DOHH2 (cell line): ENCODE data around the gene SEM1.
"Not testable (repeated sequence)": the region's sequence is repeated elsewhere in the genome, so short reads cannot be mapped to it uniquely, and the experiment has no call there.

Source experiments
- H3F3A ChIP-seq: fragments of 200-600 bp; sonication (generic), shearing (Covaris generic); 2 replicates; pipeline ENCODE4 v1.6.0; 2016; ENCODE audit warnings: antibody characterized with exemption, mild to moderate bottlenecking; ENCODE audit not compliant: control insufficient read depth, insufficient read depth
- H3K27ac ChIP-seq: fragments of 200-600 bp; sonication (generic); 2 replicates; pipeline ENCODE4 v1.5.1; 2014; ENCODE audit warnings: low read depth, mild to moderate bottlenecking, low read length, moderate library complexity
- H3K27me3 ChIP-seq: fragments of 200-600 bp; sonication (generic); 2 replicates; pipeline ENCODE4 v1.6.1; 2014; ENCODE audit warnings: mild to moderate bottlenecking, low read length, mixed read lengths; ENCODE audit not compliant: control insufficient read depth
- H3K36me3 ChIP-seq: fragments of 200-600 bp; sonication (generic); 2 replicates; pipeline ENCODE4 v1.6.1; 2014; ENCODE audit warnings: mild to moderate bottlenecking, low read length, moderate library complexity, mixed read lengths; ENCODE audit not compliant: control insufficient read depth
- H3K4me1 ChIP-seq: fragments of 200-600 bp; sonication (generic); 2 replicates; pipeline ENCODE4 v1.6.1; 2014; ENCODE audit warnings: mild to moderate bottlenecking, low read length, mixed read lengths; ENCODE audit not compliant: control insufficient read depth
- H3K4me2 ChIP-seq: fragments of 200-600 bp; sonication (generic); 2 replicates; pipeline ENCODE4 v1.6.0; 2014; ENCODE audit warnings: mild to moderate bottlenecking, low read length, moderate library complexity
- H3K4me3 ChIP-seq: fragments of 200-600 bp; sonication (generic); 2 replicates; pipeline ENCODE4 v1.5.1; 2014; ENCODE audit warnings: mild to moderate bottlenecking, low read length, mixed read lengths
- H3K79me2 ChIP-seq: fragments of 200-600 bp; sonication (generic); 2 replicates; pipeline ENCODE4 v1.6.1; 2014; ENCODE audit warnings: mild to moderate bottlenecking, low read length, mixed read lengths; ENCODE audit not compliant: control insufficient read depth
- H3K9me2 ChIP-seq: fragments of 200-600 bp; sonication (generic); replicated peaks from 2 replicates; pipeline ENCODE4 v1.6.1; 2014; ENCODE audit warnings: mild to moderate bottlenecking, low read length, mixed read lengths; ENCODE audit not compliant: control insufficient read depth
- H3K9me3 ChIP-seq: fragments of 200-600 bp; sonication (generic); 2 replicates; pipeline ENCODE4 v1.6.1; 2014; ENCODE audit warnings: antibody characterized with exemption, low read length, mixed read lengths; ENCODE audit not compliant: control insufficient read depth, insufficient read depth
- H4K20me1 ChIP-seq: fragments of 200-600 bp; sonication (generic); 2 replicates; pipeline ENCODE4 v1.6.0; 2014; ENCODE audit warnings: low read depth, mild to moderate bottlenecking, antibody characterized with exemption, low read length, moderate library complexity; ENCODE audit not compliant: control insufficient read depth, insufficient read depth
- CTCF ChIP-seq: fragments of 200-600 bp; sonication (generic); IDR thresholded peaks from one replicate; pipeline ENCODE4 v1.5.1; 2014; ENCODE audit warnings: antibody characterized with exemption, mild to moderate bottlenecking, low read depth, low read length; ENCODE audit not compliant: poor library complexity, severe bottlenecking
- EZH2phosphoT487 ChIP-seq: fragments of 200-600 bp; sonication (generic); IDR thresholded peaks from 2 replicates; pipeline ENCODE4 v1.6.1; 2017; ENCODE audit warnings: borderline replicate concordance, mild to moderate bottlenecking, antibody characterized with exemption, low read length, moderate library complexity, mixed read lengths

SEM1 gene

GRCh38 chr7:96709381-96710228 is at the start of gene SEM1:
Gene SEM1 (minus strand): TSS chr7:96709846. CDS start chr7:96709763, 83 bp downstream.
- Histone ChIP-seq H3K4me3 (peak within 1 kb of the TSS; percentile 90), H3K36me3 (peaks cover 27% of the 10 kb centered on the region), H3K9me3 (peaks cover 25% of the 10 kb centered on the region), H3K79me2 (peaks cover 49% of the 10 kb centered on the region), H3K27me3 (no peaks in the 10 kb centered on the region), H3K27ac (peak within 1 kb of the TSS; percentile 56), H3K4me1 (peaks cover 17% of the 10 kb centered on the region), H3F3A (no peaks in the 10 kb centered on the region), H3K4me2 (peak within 1 kb of the TSS; percentile 66), H3K9me2 (no peaks in the 10 kb centered on the region), H4K20me1 (peaks cover 6% of the 10 kb centered on the region; the same call in 1 of the 2 replicates)
- TF ChIP-seq EZH2phosphoT487 = no peak
- TF ChIP-seq CTCF = no peak

- not testable (repeated sequence) for H3K36me3 ChIP-seq, H3K9me2 ChIP-seq, H3K4me1 ChIP-seq, H3K27me3 ChIP-seq, H3K9me3 ChIP-seq, H3K79me2 ChIP-seq, H4K20me1 ChIP-seq, H3K4me2 ChIP-seq, H3K27ac ChIP-seq, H3F3A ChIP-seq, H3K4me3 ChIP-seq
Measured at GRCh38 chr7:96757880-96758279, 48.2 kb upstream of the SEM1 start.

- H3K4me2 ChIP-seq = no peak overlapping the region
- no peaks in the 10 kb centered on the region for H3K27me3 ChIP-seq
- TF ChIP-seq CTCF (no peak), EZH2phosphoT487 (no peak)
- no peaks in the 10 kb centered on the region for H3K79me2 ChIP-seq
- no peaks in the 10 kb centered on the region for H3K9me3 ChIP-seq
- no peaks in the 10 kb centered on the region for H3K4me1 ChIP-seq
- H4K20me1 ChIP-seq = no peaks in the 10 kb centered on the region
- no peaks in the 10 kb centered on the region for H3K9me2 ChIP-seq
- no peaks in the 10 kb centered on the region for H3K36me3 ChIP-seq
- H3K4me3 ChIP-seq = no peak overlapping the region
- H3K27ac ChIP-seq = no peak overlapping the region
- no peaks in the 10 kb centered on the region for H3F3A ChIP-seq
Measured at GRCh38 chr7:96747418-96747940, 37.8 kb upstream of the SEM1 start.

GRCh38 chr7:96740130-96740529 is 30.5 kb upstream of the SEM1 start:
- Histone ChIP-seq H3K27ac (no peak overlapping the region), H3K4me3 (no peak overlapping the region), H3K4me2 (no peak overlapping the region), H3K36me3 (no peaks in the 10 kb centered on the region), H4K20me1 (no peaks in the 10 kb centered on the region), H3K79me2 (no peaks in the 10 kb centered on the region), H3F3A (no peaks in the 10 kb centered on the region), H3K27me3 (peaks cover 12% of the 10 kb centered on the region), H3K9me2 (no peaks in the 10 kb centered on the region), H3K9me3 (no peaks in the 10 kb centered on the region), H3K4me1 (no peaks in the 10 kb centered on the region)
- TF ChIP-seq EZH2phosphoT487 (no peak), CTCF (no peak)
